B cell (primary cell): ENCODE results near the gene GTF3C6.

Source experiments
- EZH2 ChIP-seq: IDR thresholded peaks from 2 replicates; pipeline ENCODE4 v1.6.1; 2012; ENCODE audit warnings: borderline replicate concordance, low read depth, mild to moderate bottlenecking, moderate library complexity, low read length; ENCODE audit not compliant: insufficient read depth, poor library complexity, severe bottlenecking
- TF ChIP-seq, protein P1 (sequence below): fragments of 200-600 bp; IDR thresholded peaks from one replicate; pipeline ENCODE4 v1.8.0; 2022; ENCODE audit warnings: antibody characterized with exemption, mild to moderate bottlenecking

GRCh38 chr6:110950440-110950839, 8.1 kb upstream of the GTF3C6 start:
- TF ChIP-seq, protein P1, sequence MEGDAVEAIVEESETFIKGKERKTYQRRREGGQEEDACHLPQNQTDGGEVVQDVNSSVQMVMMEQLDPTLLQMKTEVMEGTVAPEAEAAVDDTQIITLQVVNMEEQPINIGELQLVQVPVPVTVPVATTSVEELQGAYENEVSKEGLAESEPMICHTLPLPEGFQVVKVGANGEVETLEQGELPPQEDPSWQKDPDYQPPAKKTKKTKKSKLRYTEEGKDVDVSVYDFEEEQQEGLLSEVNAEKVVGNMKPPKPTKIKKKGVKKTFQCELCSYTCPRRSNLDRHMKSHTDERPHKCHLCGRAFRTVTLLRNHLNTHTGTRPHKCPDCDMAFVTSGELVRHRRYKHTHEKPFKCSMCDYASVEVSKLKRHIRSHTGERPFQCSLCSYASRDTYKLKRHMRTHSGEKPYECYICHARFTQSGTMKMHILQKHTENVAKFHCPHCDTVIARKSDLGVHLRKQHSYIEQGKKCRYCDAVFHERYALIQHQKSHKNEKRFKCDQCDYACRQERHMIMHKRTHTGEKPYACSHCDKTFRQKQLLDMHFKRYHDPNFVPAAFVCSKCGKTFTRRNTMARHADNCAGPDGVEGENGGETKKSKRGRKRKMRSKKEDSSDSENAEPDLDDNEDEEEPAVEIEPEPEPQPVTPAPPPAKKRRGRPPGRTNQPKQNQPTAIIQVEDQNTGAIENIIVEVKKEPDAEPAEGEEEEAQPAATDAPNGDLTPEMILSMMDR, result no peak
- no peak for TF ChIP-seq EZH2
